PC-3 (cell line): Measurements from ENCODE around the gene HPCA. TPM values are rescaled to one million over a fixed set of nuclear protein-coding genes. Genes with fewer than 3 reads are reported as not detected.

Experiments
- ATAC-seq: fragments of 200-7000 bp; cut with Tn5 transposase; 2 replicates; pipeline ENCODE4 v1.9.1; 2020; ENCODE audit warnings: mild to moderate bottlenecking, moderate library complexity
- BruUV-seq: library from RNA; stranded (reverse); fragments of 400-500 nt; replicated peaks from 2 replicates; lab custom pipeline; 2021; lab: Mats Ljungman, UMichigan
- CTCF ChIA-PET: fragments of 300-600 bp; sonication (Branson Sonifier 250); formaldehyde crosslinking; loops from one replicate; lab custom pipeline; 2022; ENCODE audit warnings: antibody characterized with exemption; lab: Charles Lee
- POLR2A ChIA-PET: fragments of 300-600 bp; sonication (Branson Sonifier 250); formaldehyde crosslinking; loops from one replicate; lab custom pipeline; 2022; ENCODE audit warnings: antibody characterized with exemption; ENCODE audit not compliant: unreplicated experiment; lab: Charles Lee
- DNase-seq: peaks from one replicate; pipeline ENCODE4 v3.0.0-alpha.2; 2015
- H2AFZ ChIP-seq: fragments of 300-600 bp; sonication (generic); 2 replicates; pipeline ENCODE4 v1.6.0; 2016; ENCODE audit warnings: antibody characterized with exemption, low read length
- H3F3A ChIP-seq: fragments of 300-600 bp; sonication (generic); one replicate; pipeline ENCODE4 v1.6.0; 2017; ENCODE audit warnings: antibody characterized with exemption, low read length, control low read depth, mild to moderate bottlenecking; ENCODE audit not compliant: unreplicated experiment
- H3K27ac ChIP-seq: fragments of 300-600 bp; sonication (generic); 2 replicates; pipeline ENCODE4 v1.5.1; 2016; ENCODE audit warnings: mild to moderate bottlenecking, low read length
- H3K27me3 ChIP-seq: fragments of 300-600 bp; sonication (generic); 2 replicates; pipeline ENCODE4 v1.6.1; 2016; ENCODE audit warnings: low read length, mixed read lengths
- H3K36me3 ChIP-seq: fragments of 300-600 bp; sonication (generic); 2 replicates; pipeline ENCODE4 v1.6.1; 2016; ENCODE audit warnings: low read depth, mixed run types, low read length, mixed read lengths
- H3K4me1 ChIP-seq: fragments of 300-600 bp; sonication (generic); 2 replicates; pipeline ENCODE4 v1.5.1; 2016; ENCODE audit warnings: low read length; ENCODE audit not compliant: insufficient read depth
- H3K4me2 ChIP-seq: fragments of 300-600 bp; sonication (generic); 2 replicates; pipeline ENCODE4 v1.6.0; 2016; ENCODE audit warnings: low read length
- H3K4me3 ChIP-seq: fragments of 300-600 bp; sonication (generic); 2 replicates; pipeline ENCODE4 v1.5.1; 2016; ENCODE audit warnings: mild to moderate bottlenecking, low read length, mixed read lengths
- H3K79me2 ChIP-seq: fragments of 300-600 bp; sonication (generic); 2 replicates; pipeline ENCODE4 v1.6.1; 2017; ENCODE audit warnings: low read length, mixed read lengths
- H3K9ac ChIP-seq: fragments of 300-600 bp; sonication (generic); 2 replicates; pipeline ENCODE4 v1.6.0; 2016; ENCODE audit warnings: mild to moderate bottlenecking, low read length
- H3K9me2 ChIP-seq: fragments of 300-600 bp; sonication (generic); replicated peaks from 2 replicates; pipeline ENCODE4 v1.6.1; 2016; ENCODE audit warnings: mixed run types, low read length, mixed read lengths
- H3K9me3 ChIP-seq: fragments of 300-600 bp; sonication (generic); 2 replicates; pipeline ENCODE4 v1.6.1; 2016; ENCODE audit warnings: low read length, mixed read lengths
- H4K20me1 ChIP-seq: fragments of 300-600 bp; sonication (generic); 2 replicates; pipeline ENCODE4 v1.6.1; 2016; ENCODE audit warnings: low read length, mixed read lengths
- EZH2 ChIP-seq: fragments of 300-600 bp; sonication (generic); IDR thresholded peaks from one replicate; pipeline ENCODE4 v1.6.1; 2017; ENCODE audit warnings: antibody characterized with exemption, mild to moderate bottlenecking, low read length; ENCODE audit not compliant: unreplicated experiment
- EZH2phosphoT487 ChIP-seq: fragments of 300-600 bp; sonication (generic); IDR thresholded peaks from 2 replicates; pipeline ENCODE4 v1.6.1; 2018; ENCODE audit warnings: mild to moderate bottlenecking, antibody characterized with exemption, low read length, borderline replicate concordance
- intact Hi-C: fragments of 100-400 bp; cut with micrococcal nuclease; formaldehyde crosslinking; loops from 2 replicates; pipeline ENCODE4 v1.9.0; 2023
- total RNA-seq: library from RNA; depleted of rRNA; stranded (reverse); fragments of >200 nt; gene quantifications from 2 replicates; pipeline ENCODE4 v1.2.3, GENCODE V29; 2014
- TF ChIP-seq, protein P1 (sequence below): fragments of 300-600 bp; sonication (generic); conservative IDR thresholded peaks from 2 replicates; pipeline ENCODE4 v1.5.1; 2017; ENCODE audit warnings: antibody characterized with exemption, low read depth, mild to moderate bottlenecking, low read length

The HPCA gene
- total RNA-seq, 1 experiment from 2014 or later: not detected

DNA sequence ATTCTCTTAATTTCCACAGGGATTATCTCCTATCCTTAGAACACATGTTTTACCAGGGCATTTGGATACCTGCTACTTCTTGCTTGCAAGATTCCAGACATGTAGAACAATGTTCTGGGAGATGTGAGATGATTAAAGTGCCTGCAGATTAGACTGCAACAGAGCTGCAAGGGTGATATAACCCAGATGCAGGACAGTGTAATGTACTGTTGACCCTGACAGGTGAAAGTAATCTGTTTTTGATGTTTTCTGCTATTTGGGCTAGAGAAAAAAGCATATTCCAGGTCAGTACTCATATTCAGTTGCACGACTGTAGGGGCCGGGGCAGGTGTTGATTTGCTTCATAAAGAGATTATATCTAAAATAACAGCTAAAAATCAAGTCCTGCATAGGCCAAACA is 42.0 kb downstream of the HPCA start:
- Histone ChIP-seq H3K36me3 (no peaks in the 10 kb centered on the region), H3K4me3 (no peak overlapping the region), H3K4me2 (no peak overlapping the region), H3K79me2 (no peaks in the 10 kb centered on the region), H3K27me3 (no peaks in the 10 kb centered on the region), H3K9me3 (no peaks in the 10 kb centered on the region), H4K20me1 (no peaks in the 10 kb centered on the region), H3K4me1 (no peaks in the 10 kb centered on the region), H3K27ac (no peak overlapping the region), H2AFZ (no peak overlapping the region), H3K9ac (no peak overlapping the region), H3F3A (no peaks in the 10 kb centered on the region), H3K9me2 (no peaks in the 10 kb centered on the region)
- no peak for DNase-seq
- intact Hi-C loops: no loop called here
- CTCF ChIA-PET: no interaction called here
- no peak for ATAC-seq
- no TSS peak for BruUV-seq
- POLR2A ChIA-PET: no interaction called here
- TF ChIP-seq EZH2: no peak

- Histone ChIP-seq H3K79me2 (no peaks in the 10 kb centered on the region), H4K20me1 (no peaks in the 10 kb centered on the region), H3K4me1 (peaks cover 3% of the 10 kb centered on the region), H3K9me2 (no peaks in the 10 kb centered on the region), H3K27me3 (no peaks in the 10 kb centered on the region), H3K4me2 (no peak overlapping the region), H3K9me3 (no peaks in the 10 kb centered on the region), H3K36me3 (no peaks in the 10 kb centered on the region), H3K27ac (no peak overlapping the region), H2AFZ (no peak overlapping the region), H3K9ac (no peak overlapping the region), H3F3A (no peaks in the 10 kb centered on the region), H3K4me3 (no peak overlapping the region)
- POLR2A ChIA-PET: no interaction called here
- intact Hi-C loops: no loop called here
- ATAC-seq: no peak
- DNase-seq: no peak
- no TSS peak for BruUV-seq
- CTCF ChIA-PET: no interaction called here
- TF ChIP-seq EZH2phosphoT487 (no peak), EZH2 (no peak)
- TF ChIP-seq, protein P1, sequence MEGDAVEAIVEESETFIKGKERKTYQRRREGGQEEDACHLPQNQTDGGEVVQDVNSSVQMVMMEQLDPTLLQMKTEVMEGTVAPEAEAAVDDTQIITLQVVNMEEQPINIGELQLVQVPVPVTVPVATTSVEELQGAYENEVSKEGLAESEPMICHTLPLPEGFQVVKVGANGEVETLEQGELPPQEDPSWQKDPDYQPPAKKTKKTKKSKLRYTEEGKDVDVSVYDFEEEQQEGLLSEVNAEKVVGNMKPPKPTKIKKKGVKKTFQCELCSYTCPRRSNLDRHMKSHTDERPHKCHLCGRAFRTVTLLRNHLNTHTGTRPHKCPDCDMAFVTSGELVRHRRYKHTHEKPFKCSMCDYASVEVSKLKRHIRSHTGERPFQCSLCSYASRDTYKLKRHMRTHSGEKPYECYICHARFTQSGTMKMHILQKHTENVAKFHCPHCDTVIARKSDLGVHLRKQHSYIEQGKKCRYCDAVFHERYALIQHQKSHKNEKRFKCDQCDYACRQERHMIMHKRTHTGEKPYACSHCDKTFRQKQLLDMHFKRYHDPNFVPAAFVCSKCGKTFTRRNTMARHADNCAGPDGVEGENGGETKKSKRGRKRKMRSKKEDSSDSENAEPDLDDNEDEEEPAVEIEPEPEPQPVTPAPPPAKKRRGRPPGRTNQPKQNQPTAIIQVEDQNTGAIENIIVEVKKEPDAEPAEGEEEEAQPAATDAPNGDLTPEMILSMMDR: no peak
Measured at GRCh38 chr1:32928715-32929114, 42.4 kb downstream of the HPCA start.

GRCh38 chr1:32929366-32929765 is 43.1 kb downstream of the HPCA start:
- H3F3A ChIP-seq: no peaks in the 10 kb centered on the region
- POLR2A ChIA-PET: interaction anchor here (0.5 kb wide), 1 partner anchor 388 kb away, joined by 4 read pairs; no protein-coding TSS in a partner anchor
- H3K27me3 ChIP-seq: no peaks in the 10 kb centered on the region
- no peak overlapping the region for H3K4me3 ChIP-seq
- H3K9me3 ChIP-seq: no peaks in the 10 kb centered on the region
- no peaks in the 10 kb centered on the region for H3K9me2 ChIP-seq
- no peak overlapping the region for H3K9ac ChIP-seq
- H2AFZ ChIP-seq: no peak overlapping the region
- TF ChIP-seq EZH2phosphoT487: no peak
- TF ChIP-seq EZH2: no peak
- TF ChIP-seq, protein P1: no peak
- no peaks in the 10 kb centered on the region for H3K36me3 ChIP-seq
- ATAC-seq: no peak
- no peak overlapping the region for H3K27ac ChIP-seq
- CTCF ChIA-PET: no interaction called here
- H3K79me2 ChIP-seq: no peaks in the 10 kb centered on the region
- DNase-seq: no peak
- intact Hi-C loops: no loop called here
- no TSS peak for BruUV-seq
- H3K4me1 ChIP-seq: peaks cover 9% of the 10 kb centered on the region
- no peak overlapping the region for H3K4me2 ChIP-seq
- H4K20me1 ChIP-seq: no peaks in the 10 kb centered on the region
